CD4-positive, alpha-beta T cell (primary cell): Measurements from ENCODE around the gene UBE2D2. TPM values are rescaled to one million over a fixed set of nuclear protein-coding genes. Genes with fewer than 3 reads are reported as not detected.
"Not testable (repeated sequence)": the region's sequence is repeated elsewhere in the genome, so short reads cannot be mapped to it uniquely, and the experiment has no call there.

Experiments
- ATAC-seq: fragments of 200-7000 bp; cut with Tn5 transposase; one replicate; pipeline ENCODE4 v1.10.0; 2022; ENCODE audit warnings: mild to moderate bottlenecking; ENCODE audit not compliant: poor library complexity
- CTCF ChIA-PET: fragments of 350-600 bp; sonication (Branson Sonifier 250); formaldehyde crosslinking; loops from one replicate; lab custom pipeline; 2021; ENCODE audit warnings: antibody characterized with exemption, inconsistent platforms; lab: Charles Lee
- POLR2A ChIA-PET: fragments of 350-600 bp; sonication (Branson Sonifier 250); formaldehyde crosslinking; loops from one replicate; lab custom pipeline; 2021; ENCODE audit warnings: antibody characterized with exemption, inconsistent platforms; lab: Charles Lee
- DNase-seq, 14 experiments: peaks; one replicate each; pipeline ENCODE4 v3.0.0-alpha.2; 2013 to 2020; ENCODE audit warnings: mixed read lengths in 2 of 14
- H3K27ac ChIP-seq, 2 donors: one replicate each; pipeline versions ENCODE4 v1.5.1 to v1.7.0; 2013; ENCODE audit warnings: low read length in 2 of 2, low read depth in 1 of 2, mild to moderate bottlenecking in 1 of 2
- H3K27me3 ChIP-seq, 2 experiments: 1 replicate in 1 of 2; 2 replicates in 1 of 2; pipeline versions ENCODE4 v1.6.1 to v1.7.0; 2013; ENCODE audit warnings: low read length in 2 of 2, control low read depth in 1 of 2, mild to moderate bottlenecking in 1 of 2, moderate library complexity in 1 of 2; ENCODE audit not compliant: insufficient read depth in 2 of 2, control insufficient read depth in 1 of 2
- H3K36me3 ChIP-seq: one replicate; pipeline ENCODE4 v1.6.1; 2013; ENCODE audit warnings: low read length, control low read depth; ENCODE audit not compliant: insufficient read depth
- H3K4me1 ChIP-seq: one replicate; pipeline ENCODE4 v1.6.1; 2013; ENCODE audit warnings: low read length, control low read depth; ENCODE audit not compliant: insufficient read depth
- H3K4me3 ChIP-seq: one replicate; pipeline ENCODE4 v1.5.1; 2013; ENCODE audit warnings: mild to moderate bottlenecking, low read length, moderate library complexity
- H3K9me3 ChIP-seq, 2 experiments: 1 replicate in 1 of 2; 2 replicates in 1 of 2; pipeline versions ENCODE4 v1.6.1 to v1.7.0; 2013; ENCODE audit warnings: low read length in 2 of 2, mild to moderate bottlenecking in 2 of 2, control low read depth in 1 of 2, moderate library complexity in 1 of 2; ENCODE audit not compliant: control insufficient read depth in 1 of 2, insufficient read depth in 1 of 2
- H3K27ac Mint-ChIP-seq: one replicate; pipeline ENCODE4 v1.8.0; 2020; ENCODE audit warnings: mixed read lengths
- H3K27me3 Mint-ChIP-seq: one replicate; pipeline ENCODE4 v1.8.0; 2021; ENCODE audit warnings: mixed read lengths
- H3K36me3 Mint-ChIP-seq: one replicate; pipeline ENCODE4 v1.8.0; 2021; ENCODE audit warnings: low read depth, mixed read lengths
- H3K4me1 Mint-ChIP-seq: one replicate; pipeline ENCODE4 v1.8.0; 2021; ENCODE audit warnings: low read depth, mixed read lengths
- H3K4me3 Mint-ChIP-seq: one replicate; pipeline ENCODE4 v1.8.0; 2020; ENCODE audit warnings: mild to moderate bottlenecking, mixed read lengths
- H3K9me3 Mint-ChIP-seq: one replicate; pipeline ENCODE4 v1.8.0; 2020; ENCODE audit warnings: mixed read lengths
- CTCF ChIP-seq: fragments of 200-600 bp; IDR thresholded peaks from one replicate; pipeline ENCODE4 v1.8.0; 2022; ENCODE audit warnings: antibody characterized with exemption, mild to moderate bottlenecking
- intact Hi-C, 2 experiments: fragments of 100-400 bp; cut with DNase I in 1 of 2; cut with micrococcal nuclease in 1 of 2; formaldehyde crosslinking; loops; one replicate each; pipeline versions ENCODE4 v1.15.1 to v1.9.0; 2023 to 2025; cut with DNase I, micrococcal nuclease
- total RNA-seq, 174 experiments: library from RNA in 2 of 174; stranded (reverse) in 2 of 174; gene quantifications; one replicate each; pipeline ENCODE4 v1.2.3 and lab custom pipeline; 2021 to 2026

Gene UBE2D2
- total RNA-seq, 2 experiments from 2014 or later = 164 to 174 TPM

- peaks cover 0 to 4% of the 10 kb centered on the region in 2 experiments for H3K9me3 ChIP-seq
- ATAC-seq (no peak), DNase-seq (no peak)
- peaks cover 55% of the 10 kb centered on the region for H3K36me3 Mint-ChIP-seq
- H3K27me3 ChIP-seq = no peaks in the 10 kb centered on the region
- no peak overlapping the region for H3K4me3 Mint-ChIP-seq
- H3K9me3 Mint-ChIP-seq = no peaks in the 10 kb centered on the region
- no peak overlapping the region for H3K27ac ChIP-seq
- ChIA-PET CTCF (no interaction called here), POLR2A (no interaction called here)
- no peaks in the 10 kb centered on the region for H3K27me3 Mint-ChIP-seq
- TF ChIP-seq CTCF = no peak
- H3K36me3 ChIP-seq = peaks cover 11% of the 10 kb centered on the region
- intact Hi-C loops = no loop called here
- H3K4me1 Mint-ChIP-seq = peaks cover 63% of the 10 kb centered on the region
- H3K4me1 ChIP-seq = peaks cover 41% of the 10 kb centered on the region
- H3K27ac Mint-ChIP-seq = peak overlapping the region; percentile 47
- H3K4me3 ChIP-seq = no peak overlapping the region
These were observed 32.7 kb downstream of the UBE2D2 start for GRCh38 chr5:139593716-139594319.

- peak overlapping the region; percentile 19 for H3K27ac Mint-ChIP-seq
- intact Hi-C loops = no loop called here
- no peak overlapping the region for H3K4me3 Mint-ChIP-seq
- no peak for DNase-seq
- H3K27me3 Mint-ChIP-seq = no peaks in the 10 kb centered on the region
- TF ChIP-seq CTCF = no peak
- H3K27me3 ChIP-seq = no peaks in the 10 kb centered on the region
- ATAC-seq = no peak
- H3K4me3 ChIP-seq = no peak overlapping the region
- H3K4me1 Mint-ChIP-seq = peaks cover 44% of the 10 kb centered on the region
- ChIA-PET CTCF (no interaction called here), POLR2A (no interaction called here)
- peaks cover 18% of the 10 kb centered on the region for H3K36me3 ChIP-seq
- peaks cover 0 to 4% of the 10 kb centered on the region in 2 experiments for H3K9me3 ChIP-seq
- H3K27ac ChIP-seq = no peak overlapping the region
- H3K36me3 Mint-ChIP-seq = peaks cover 47% of the 10 kb centered on the region
- peaks cover 19% of the 10 kb centered on the region for H3K4me1 ChIP-seq
- H3K9me3 Mint-ChIP-seq = no peaks in the 10 kb centered on the region
These were observed 36.0 kb downstream of the UBE2D2 start for GRCh38 chr5:139597134-139597533.

- H3K36me3 ChIP-seq = peaks cover 32% of the 10 kb centered on the region
These were observed 37.4 kb downstream of the UBE2D2 start for GRCh38 chr5:139598601-139598965.

More at GRCh38 chr5:139598601-139598965, 37.4 kb downstream of the UBE2D2 start:
- H3K4me1 ChIP-seq = peaks cover 13% of the 10 kb centered on the region
- POLR2A ChIA-PET = interaction anchor here (0.6 to 1.5 kb wide), 6 partner anchors 9 to 150 kb away, joined by 3 to 8 read pairs (median 4); partner anchors contain the start of gene UBE2D2
- ATAC-seq, H3K27me3 Mint-ChIP-seq, H3K9me3 ChIP-seq, H3K4me3 ChIP-seq, DNase-seq, H3K27me3 ChIP-seq, H3K9me3 Mint-ChIP-seq, H3K27ac Mint-ChIP-seq, H3K4me3 Mint-ChIP-seq, intact Hi-C loops, H3K27ac ChIP-seq: not testable (repeated sequence)
- Mint-ChIP-seq H3K36me3 (peaks cover 55% of the 10 kb centered on the region), H3K4me1 (peaks cover 40% of the 10 kb centered on the region)
- CTCF ChIA-PET = interaction anchor here (0.7 to 1.5 kb wide), 2 partner anchors 33 to 697 kb away, joined by 4 read pairs; no protein-coding TSS in a partner anchor
